GM19328 (cell line): Measurements from ENCODE around the gene FAM8A1.

Experiments
- ATAC-seq: cut with Tn5 transposase; IDR thresholded peaks from one replicate; pipeline ENCODE4 v1.9.1; 2021; ENCODE audit warnings: mild to moderate bottlenecking, moderate library complexity; ENCODE audit not compliant: unreplicated experiment

Gene FAM8A1

GRCh38 chr6:17653198-17653882, 53.2 kb downstream of the FAM8A1 start:
- no peak for ATAC-seq

GRCh38 chr6:17656092-17656491, 56.0 kb downstream of the FAM8A1 start:
- ATAC-seq = no peak

GRCh38 chr6:17656644-17657043, 56.5 kb downstream of the FAM8A1 start:
- ATAC-seq = no peak
